Subcutaneous adipose tissue (tissue), 4 donors: ENCODE results near the gene PLCG1. TPM values are rescaled to one million over a fixed set of nuclear protein-coding genes. Genes with fewer than 3 reads are reported as not detected.

Source experiments
- total RNA-seq, 4 donors: library from RNA; depleted of rRNA; stranded (reverse); fragments of >200 nt; gene quantifications; one replicate each; pipeline ENCODE4 v1.1.0, GENCODE V29; 2016
- TF ChIP-seq, protein P1 (sequence below): fragments of 450-650 bp; IDR thresholded peaks from one replicate; pipeline ENCODE4 v1.5.1; 2016; ENCODE audit warnings: low read depth, mild to moderate bottlenecking, control low read depth, antibody characterized with exemption, moderate library complexity

PLCG1 gene
- total RNA-seq, 4 donors from 2014 or later, result 43.0 to 186 (median 67.2) TPM

DNA sequence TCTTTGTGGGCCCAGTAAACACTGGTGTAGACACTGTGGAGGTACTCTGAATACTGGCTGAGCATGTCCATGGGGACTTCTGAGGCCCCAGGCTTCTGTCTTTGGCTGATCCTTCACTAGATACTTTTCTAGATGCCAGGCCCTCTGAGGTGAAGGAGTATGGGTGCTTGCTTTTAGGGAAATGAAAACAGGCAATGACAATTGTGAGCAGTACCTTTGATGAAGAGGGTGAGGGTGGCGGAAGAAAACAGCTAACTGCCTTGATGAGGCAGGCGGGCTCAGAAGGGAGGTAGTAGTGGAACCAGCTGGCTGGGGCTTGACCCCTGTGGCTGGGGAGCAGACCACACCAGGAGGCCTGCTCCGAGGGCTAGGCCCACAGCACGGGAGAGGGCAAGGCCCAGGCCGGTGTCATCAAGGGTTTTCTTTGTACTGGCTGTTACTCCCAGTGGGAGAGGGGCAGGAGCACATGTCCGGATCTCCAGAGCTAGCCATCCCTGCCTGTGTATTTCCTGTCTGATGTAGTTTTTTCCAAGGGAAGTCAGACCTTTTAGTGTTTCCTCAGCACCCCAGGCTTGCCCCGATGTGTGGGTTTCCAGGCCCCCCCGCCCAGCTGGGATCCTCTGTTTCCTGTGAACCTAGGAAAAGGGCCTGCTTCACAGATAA, 3.9 kb downstream of the PLCG1 start:
- TF ChIP-seq, protein P1, sequence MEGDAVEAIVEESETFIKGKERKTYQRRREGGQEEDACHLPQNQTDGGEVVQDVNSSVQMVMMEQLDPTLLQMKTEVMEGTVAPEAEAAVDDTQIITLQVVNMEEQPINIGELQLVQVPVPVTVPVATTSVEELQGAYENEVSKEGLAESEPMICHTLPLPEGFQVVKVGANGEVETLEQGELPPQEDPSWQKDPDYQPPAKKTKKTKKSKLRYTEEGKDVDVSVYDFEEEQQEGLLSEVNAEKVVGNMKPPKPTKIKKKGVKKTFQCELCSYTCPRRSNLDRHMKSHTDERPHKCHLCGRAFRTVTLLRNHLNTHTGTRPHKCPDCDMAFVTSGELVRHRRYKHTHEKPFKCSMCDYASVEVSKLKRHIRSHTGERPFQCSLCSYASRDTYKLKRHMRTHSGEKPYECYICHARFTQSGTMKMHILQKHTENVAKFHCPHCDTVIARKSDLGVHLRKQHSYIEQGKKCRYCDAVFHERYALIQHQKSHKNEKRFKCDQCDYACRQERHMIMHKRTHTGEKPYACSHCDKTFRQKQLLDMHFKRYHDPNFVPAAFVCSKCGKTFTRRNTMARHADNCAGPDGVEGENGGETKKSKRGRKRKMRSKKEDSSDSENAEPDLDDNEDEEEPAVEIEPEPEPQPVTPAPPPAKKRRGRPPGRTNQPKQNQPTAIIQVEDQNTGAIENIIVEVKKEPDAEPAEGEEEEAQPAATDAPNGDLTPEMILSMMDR, result no peak

DNA sequence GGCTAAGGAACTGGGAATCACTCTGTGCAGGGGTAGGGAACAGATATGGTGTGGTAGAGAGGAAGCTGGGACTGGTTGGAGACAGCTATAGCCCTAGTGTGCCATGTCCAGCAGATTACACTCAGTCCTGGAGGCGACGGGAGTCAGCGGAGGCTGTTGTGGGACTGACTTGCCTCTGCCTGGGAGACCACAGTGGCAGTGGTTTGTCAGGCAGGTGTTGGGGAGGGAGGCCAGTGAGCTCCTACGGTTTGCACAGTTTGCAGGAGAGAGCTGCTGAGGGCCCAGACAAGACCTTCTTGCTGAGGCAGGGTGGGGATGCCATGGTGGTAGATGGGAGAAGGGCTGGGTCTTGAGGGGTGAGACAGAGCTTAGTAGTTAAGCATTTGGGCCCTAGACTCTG, 4.9 kb downstream of the PLCG1 start:
- TF ChIP-seq, protein P1, result no peak

DNA sequence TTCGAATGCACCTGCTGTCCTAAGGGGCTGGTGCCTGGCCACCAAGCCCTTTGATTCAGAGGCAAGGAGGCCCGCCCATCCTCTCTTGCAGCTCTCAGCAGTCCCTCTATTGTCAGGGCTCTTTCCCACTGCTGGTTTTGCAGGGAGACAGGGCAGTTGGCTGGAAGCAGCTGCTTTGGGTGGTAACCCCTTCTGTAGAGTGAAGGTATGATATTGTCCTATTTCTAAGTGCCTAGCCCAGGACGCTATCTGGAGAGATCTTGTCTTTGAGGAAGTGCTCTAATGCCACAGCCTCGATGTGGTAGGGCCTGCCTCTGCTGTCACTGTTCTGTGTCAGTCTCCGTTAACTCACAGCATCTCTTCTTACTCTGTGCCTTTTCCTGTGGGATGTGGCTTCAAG, 5.6 kb downstream of the PLCG1 start:
- TF ChIP-seq, protein P1, result no peak

DNA sequence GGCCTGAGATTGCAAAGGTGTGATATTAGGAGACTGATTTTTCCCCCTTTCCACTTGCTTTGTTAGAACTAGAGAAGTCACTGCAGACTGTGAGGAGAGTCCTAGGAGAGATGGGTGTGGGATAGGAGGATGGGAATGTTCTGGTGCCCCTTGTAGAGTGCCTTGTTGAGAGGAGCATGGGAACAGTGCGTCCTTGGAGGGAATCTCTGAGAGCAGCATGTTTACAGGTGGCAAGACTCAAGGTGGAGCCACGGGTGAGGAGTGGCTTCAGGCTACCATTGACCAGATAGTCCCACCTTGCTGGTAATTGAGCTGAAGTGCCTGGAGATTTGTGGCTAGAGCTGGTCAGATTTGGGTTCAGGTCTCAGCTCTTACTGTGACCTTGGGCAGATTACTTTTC, 6.0 kb downstream of the PLCG1 start:
- TF ChIP-seq, protein P1, result no peak

DNA sequence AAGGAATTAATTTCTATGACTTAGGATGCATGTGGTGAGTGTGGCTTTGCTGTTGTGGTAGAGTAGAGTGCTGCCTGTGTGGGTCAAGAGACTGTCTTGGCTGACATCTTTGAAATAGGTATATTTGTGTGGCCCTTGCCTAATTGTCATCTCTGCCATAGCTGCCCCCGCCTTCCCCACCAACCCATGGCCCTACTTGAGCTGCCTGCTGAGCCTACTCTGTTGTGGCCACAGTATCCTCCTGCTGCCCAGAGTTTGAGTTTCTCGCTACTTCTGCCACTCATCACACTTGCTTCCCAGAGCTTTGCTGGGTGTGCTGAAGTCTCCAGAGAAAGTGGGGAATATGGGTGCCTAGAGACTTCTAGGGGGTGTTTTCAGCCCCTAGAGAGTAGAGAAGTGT, 8.0 kb downstream of the PLCG1 start:
- TF ChIP-seq, protein P1, result no peak

DNA sequence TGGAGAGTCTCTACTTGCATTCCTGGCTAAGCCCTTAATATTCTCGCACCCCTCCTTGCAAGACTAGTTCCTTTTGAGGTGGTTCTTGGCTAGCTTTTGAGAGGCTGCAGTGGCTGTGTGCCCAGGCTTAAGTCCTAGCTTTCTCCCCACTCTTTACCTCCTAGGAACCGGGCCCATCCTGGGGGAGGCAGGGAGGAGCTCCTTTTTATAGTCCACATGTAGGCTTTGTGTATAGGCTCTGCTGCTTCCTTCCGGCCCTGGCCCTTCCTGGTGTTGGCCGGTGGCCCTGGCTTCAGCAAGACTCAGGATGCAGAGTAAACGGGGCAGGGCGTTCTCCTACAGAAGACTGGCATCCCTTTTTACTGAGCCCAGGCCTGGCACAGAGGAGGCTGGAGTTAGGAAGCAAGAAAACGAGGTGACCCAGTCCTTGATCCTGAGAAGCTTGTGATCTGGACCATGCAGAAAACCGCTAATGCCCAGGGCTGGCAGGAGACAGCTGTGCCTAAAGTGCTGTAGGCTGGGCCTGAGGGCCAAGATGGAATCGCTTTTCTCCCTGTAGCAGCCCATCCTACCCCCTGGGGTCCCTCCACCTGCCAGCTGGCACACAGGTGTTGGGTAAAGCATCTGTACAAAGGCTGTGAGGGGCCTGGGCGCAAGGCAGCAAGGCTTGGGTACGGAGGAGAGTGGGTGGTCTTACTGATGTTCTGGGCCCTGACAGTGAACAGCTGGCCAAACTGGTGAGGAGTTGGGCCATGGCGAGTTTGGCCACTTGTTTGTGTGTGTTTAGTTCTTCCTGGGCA, 8.7 kb downstream of the PLCG1 start:
- TF ChIP-seq, protein P1, result no peak

DNA sequence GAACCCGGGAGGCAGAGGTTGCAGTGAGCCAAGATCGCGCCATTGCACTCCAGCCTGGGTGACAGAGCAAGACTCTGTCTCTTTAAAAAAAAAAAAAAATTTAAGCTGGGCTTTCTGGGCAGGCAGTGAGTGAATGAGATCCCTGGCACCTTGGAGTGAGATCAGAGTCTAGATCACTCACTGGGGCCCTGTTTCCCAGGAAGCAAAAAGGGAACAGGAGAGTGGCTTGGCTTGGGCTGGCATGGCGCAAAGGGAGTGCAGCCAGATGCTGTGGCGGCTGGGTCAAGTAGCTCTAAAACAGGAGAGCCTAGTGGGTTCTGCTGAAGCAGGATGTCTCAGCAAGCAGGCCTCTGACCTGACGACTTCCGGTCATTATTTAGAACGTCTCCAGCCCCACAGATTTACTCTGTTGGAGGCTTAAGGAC, 10.4 kb downstream of the PLCG1 start:
- TF ChIP-seq, protein P1, result no peak
